ENCODE data around the gene SHMT1.
"Not testable (repeated sequence)": the region's sequence is repeated elsewhere in the genome, so short reads cannot be mapped to it uniquely, and the experiment has no call there.

Gene SHMT1

GRCh38 chr17:18381158-18381952 lies 18.0 kb upstream of the SHMT1 start:
- Histone ChIP-seq H4K20me1 (ENCODE audit: insufficient read depth) (no peaks in the 10 kb centered on the region), H3K36me3 (ENCODE audit: insufficient read depth) (no peaks in the 10 kb centered on the region), H3K4me2 (no peak overlapping the region), H3K9ac (no peak overlapping the region), H2AFZ (ENCODE audit: low read depth) (no peak overlapping the region), H3K27ac (no peak overlapping the region), H3K79me2 (ENCODE audit: insufficient read depth, low read depth) (no peaks in the 10 kb centered on the region), H3K4me1 (ENCODE audit: low read depth, poor library complexity, severe bottlenecking) (peaks cover 18% of the 10 kb centered on the region), H3K4me3 (IDR thresholded peaks at IDR 0.05; ENCODE audit: insufficient read depth, low read depth, low read length) (no peak overlapping the region), H3K27me3 (ENCODE audit: insufficient read depth, low read depth) (no peaks in the 10 kb centered on the region)
- TF ChIP-seq CTCF (conservative IDR thresholded peaks at IDR 0.05; ENCODE audit: low read depth, low read length): no peak

- Histone ChIP-seq H4K20me1 (ENCODE audit: insufficient read depth) (no peaks in the 10 kb centered on the region), H3K4me1 (ENCODE audit: low read depth, poor library complexity, severe bottlenecking) (peaks cover 20% of the 10 kb centered on the region), H3K27me3 (ENCODE audit: insufficient read depth, low read depth) (no peaks in the 10 kb centered on the region), H3K9ac (no peak overlapping the region), H3K4me2 (no peak overlapping the region), H3K27ac (no peak overlapping the region), H3K36me3 (ENCODE audit: insufficient read depth) (no peaks in the 10 kb centered on the region), H3K4me3 (IDR thresholded peaks at IDR 0.05; ENCODE audit: insufficient read depth, low read depth, low read length) (no peak overlapping the region), H2AFZ (ENCODE audit: low read depth) (no peak overlapping the region), H3K79me2 (ENCODE audit: insufficient read depth, low read depth) (no peaks in the 10 kb centered on the region)
- TF ChIP-seq CTCF (conservative IDR thresholded peaks at IDR 0.05; ENCODE audit: low read depth, low read length): no peak
Observed at GRCh38 chr17:18380471-18381157, 17.3 kb upstream of the SHMT1 start.

- peaks cover 20% of the 10 kb centered on the region for H3K4me1 ChIP-seq (ENCODE audit: low read depth, poor library complexity, severe bottlenecking)
- H3K36me3 ChIP-seq (ENCODE audit: insufficient read depth): no peaks in the 10 kb centered on the region
- no peak overlapping the region for H3K4me2 ChIP-seq
- no peak for TF ChIP-seq CTCF (conservative IDR thresholded peaks at IDR 0.05; ENCODE audit: low read depth, low read length)
- no peak overlapping the region for H2AFZ ChIP-seq (ENCODE audit: low read depth)
- H3K9ac ChIP-seq: no peak overlapping the region
- no peak overlapping the region for H3K4me3 ChIP-seq (IDR thresholded peaks at IDR 0.05; ENCODE audit: insufficient read depth, low read depth, low read length)
- no peaks in the 10 kb centered on the region for H4K20me1 ChIP-seq (ENCODE audit: insufficient read depth)
- H3K79me2 ChIP-seq (ENCODE audit: insufficient read depth, low read depth): no peaks in the 10 kb centered on the region
- H3K27me3 ChIP-seq (ENCODE audit: insufficient read depth, low read depth): no peaks in the 10 kb centered on the region
- no peak overlapping the region for H3K27ac ChIP-seq
Observed at GRCh38 chr17:18379246-18380146, 16.1 kb upstream of the SHMT1 start.

GRCh38 chr17:18378614-18379013 lies 15.3 kb upstream of the SHMT1 start:
- H3K4me2 ChIP-seq; H3K79me2 ChIP-seq (ENCODE audit: insufficient read depth, low read depth); H3K4me3 ChIP-seq (IDR thresholded peaks at IDR 0.05; ENCODE audit: insufficient read depth, low read depth, low read length); H2AFZ ChIP-seq (ENCODE audit: low read depth); H3K9ac ChIP-seq; H3K36me3 ChIP-seq (ENCODE audit: insufficient read depth); H4K20me1 ChIP-seq (ENCODE audit: insufficient read depth); H3K27me3 ChIP-seq (ENCODE audit: insufficient read depth, low read depth); H3K27ac ChIP-seq: not testable (repeated sequence)
- H3K4me1 ChIP-seq (ENCODE audit: low read depth, poor library complexity, severe bottlenecking): peaks cover 27% of the 10 kb centered on the region
